Measurements from ENCODE around the gene OR51L1.

OR51L1 gene

DNA sequence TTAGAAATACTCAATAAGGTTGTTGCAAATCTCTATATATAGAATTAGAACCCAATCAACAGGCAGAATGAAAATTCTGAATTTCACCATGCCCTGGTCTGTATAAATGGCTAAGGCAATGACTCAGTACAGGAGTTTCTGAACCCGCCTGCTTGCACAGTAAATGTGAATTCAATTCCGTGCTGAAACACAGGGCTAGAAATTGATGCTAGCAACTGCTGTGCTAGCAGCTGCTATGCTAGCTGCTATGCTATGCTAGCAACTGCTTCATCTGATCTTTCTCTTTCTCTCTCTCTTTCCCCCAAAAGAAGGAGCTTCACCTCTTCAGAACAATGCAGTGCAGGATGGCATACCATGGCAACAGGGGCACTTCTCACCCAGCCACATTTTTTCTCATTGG lies 42.0 kb downstream of the OR51L1 start:
- no peaks in the 10 kb centered on the region for H3K36me3 ChIP-seq
- TF ChIP-seq, protein P1, sequence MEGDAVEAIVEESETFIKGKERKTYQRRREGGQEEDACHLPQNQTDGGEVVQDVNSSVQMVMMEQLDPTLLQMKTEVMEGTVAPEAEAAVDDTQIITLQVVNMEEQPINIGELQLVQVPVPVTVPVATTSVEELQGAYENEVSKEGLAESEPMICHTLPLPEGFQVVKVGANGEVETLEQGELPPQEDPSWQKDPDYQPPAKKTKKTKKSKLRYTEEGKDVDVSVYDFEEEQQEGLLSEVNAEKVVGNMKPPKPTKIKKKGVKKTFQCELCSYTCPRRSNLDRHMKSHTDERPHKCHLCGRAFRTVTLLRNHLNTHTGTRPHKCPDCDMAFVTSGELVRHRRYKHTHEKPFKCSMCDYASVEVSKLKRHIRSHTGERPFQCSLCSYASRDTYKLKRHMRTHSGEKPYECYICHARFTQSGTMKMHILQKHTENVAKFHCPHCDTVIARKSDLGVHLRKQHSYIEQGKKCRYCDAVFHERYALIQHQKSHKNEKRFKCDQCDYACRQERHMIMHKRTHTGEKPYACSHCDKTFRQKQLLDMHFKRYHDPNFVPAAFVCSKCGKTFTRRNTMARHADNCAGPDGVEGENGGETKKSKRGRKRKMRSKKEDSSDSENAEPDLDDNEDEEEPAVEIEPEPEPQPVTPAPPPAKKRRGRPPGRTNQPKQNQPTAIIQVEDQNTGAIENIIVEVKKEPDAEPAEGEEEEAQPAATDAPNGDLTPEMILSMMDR (IDR thresholded peaks at IDR 0.05) = no peak
- intact Hi-C loops (cut with DNase I; ENCODE audit: low total_unique reads) = no loop called here

DNA sequence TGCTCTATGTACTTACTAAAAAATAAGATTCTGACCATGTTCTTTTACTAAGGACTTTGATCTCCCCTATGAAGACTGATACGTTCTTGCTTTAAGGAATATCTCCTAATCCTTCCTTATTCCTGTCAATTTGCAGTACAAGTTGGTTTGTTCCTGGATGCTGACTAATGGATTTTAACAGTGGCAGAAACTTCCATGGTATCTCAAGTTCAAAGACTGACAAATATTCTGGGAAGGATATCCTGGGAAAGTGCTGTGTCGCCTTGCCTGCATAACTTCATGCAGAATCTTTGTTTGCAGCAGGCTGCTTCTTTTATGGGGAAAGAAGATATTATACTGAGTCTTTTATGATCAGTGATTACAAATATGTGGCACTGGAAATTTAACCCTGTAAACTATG lies 43.3 kb downstream of the OR51L1 start:
- intact Hi-C loops (cut with DNase I; ENCODE audit: low total_unique reads) = no loop called here
- TF ChIP-seq, protein P1 (IDR thresholded peaks at IDR 0.05) = no peak
- H3K36me3 ChIP-seq = no peaks in the 10 kb centered on the region
- H3K27ac ChIP-seq = no peak overlapping the region
- no peaks in the 10 kb centered on the region for H3K9me3 ChIP-seq
- no peak overlapping the region for H3K4me3 ChIP-seq
- no peaks in the 10 kb centered on the region for H3K4me1 ChIP-seq
- no peak for DNase-seq
- H3K27me3 ChIP-seq = no peaks in the 10 kb centered on the region

More for the DNA sequence above, 42.0 kb downstream of the OR51L1 start:
- DNase-seq = no peak
- Histone ChIP-seq H3K4me1 (no peaks in the 10 kb centered on the region), H3K4me3 (no peak overlapping the region), H3K27ac (no peak overlapping the region), H3K27me3 (no peaks in the 10 kb centered on the region), H3K9me3 (no peaks in the 10 kb centered on the region)

DNA sequence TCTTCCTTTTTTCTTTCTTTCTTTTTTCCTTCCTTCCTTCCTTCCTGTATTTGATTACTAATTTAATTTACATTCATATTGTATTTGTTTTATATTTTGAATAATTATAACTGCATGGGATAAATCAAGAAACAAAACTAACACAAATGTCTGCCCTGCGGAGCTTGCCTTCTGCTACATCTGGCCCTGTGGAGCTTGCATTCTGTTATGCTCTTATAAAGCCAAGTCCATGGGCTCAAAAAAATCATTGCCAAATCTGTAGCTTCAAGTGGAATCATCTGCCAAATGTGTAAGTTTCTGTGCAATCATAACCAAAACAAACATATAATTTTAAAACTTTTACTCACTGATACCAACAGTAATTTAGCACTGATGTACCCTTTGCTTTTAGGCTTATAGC lies 43.7 kb downstream of the OR51L1 start:
- TF ChIP-seq, protein P1 (IDR thresholded peaks at IDR 0.05) = no peak
- Histone ChIP-seq H3K4me1 (no peaks in the 10 kb centered on the region), H3K27ac (no peak overlapping the region), H3K27me3 (no peaks in the 10 kb centered on the region), H3K36me3 (no peaks in the 10 kb centered on the region), H3K9me3 (no peaks in the 10 kb centered on the region), H3K4me3 (no peak overlapping the region)
- DNase-seq = no peak
- intact Hi-C loops (cut with DNase I; ENCODE audit: low total_unique reads) = no loop called here

DNA sequence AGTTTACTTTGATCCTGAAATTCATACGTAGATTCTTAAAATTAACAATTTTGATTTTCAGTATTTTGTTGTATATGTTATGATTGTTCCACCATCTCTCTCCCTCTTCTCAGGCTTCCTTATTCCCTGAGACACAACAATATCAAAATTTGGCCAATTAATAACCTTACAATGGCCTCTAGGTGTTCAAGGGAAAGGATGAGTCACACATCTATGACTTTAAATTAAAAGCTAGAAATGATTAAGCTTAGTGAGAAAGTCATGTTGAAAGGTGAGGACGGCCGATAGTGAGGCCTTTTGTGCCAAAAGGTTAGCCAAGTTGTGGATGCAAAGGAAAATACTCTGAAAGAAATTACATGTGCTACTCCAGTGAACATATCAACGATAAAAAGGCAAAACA lies 46.2 kb downstream of the OR51L1 start:
- Histone ChIP-seq H3K4me3 (no peak overlapping the region), H3K36me3 (no peaks in the 10 kb centered on the region), H3K4me1 (no peaks in the 10 kb centered on the region), H3K27me3 (no peaks in the 10 kb centered on the region), H3K27ac (no peak overlapping the region), H3K9me3 (no peaks in the 10 kb centered on the region)
- TF ChIP-seq, protein P1 (IDR thresholded peaks at IDR 0.05) = no peak
- intact Hi-C loops (cut with DNase I; ENCODE audit: low total_unique reads) = no loop called here
- DNase-seq = no peak

DNA sequence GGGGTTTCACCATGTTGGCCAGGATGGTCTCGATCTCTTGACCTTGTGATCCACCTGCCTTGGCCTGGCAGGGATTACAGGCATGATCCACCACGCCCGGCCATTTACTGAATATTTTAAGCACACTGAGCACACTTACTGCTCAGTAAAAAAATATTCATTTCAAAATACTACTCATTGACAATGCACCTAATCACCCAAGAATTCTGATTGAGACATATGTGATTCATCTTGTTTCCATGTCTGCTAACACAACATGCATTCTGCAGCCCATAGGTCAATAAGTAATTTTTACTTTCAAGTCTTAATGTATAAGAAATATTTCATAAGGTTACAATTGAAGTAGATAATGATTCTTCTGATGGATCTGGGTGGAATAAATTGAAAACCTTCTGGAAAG lies 47.4 kb downstream of the OR51L1 start:
- intact Hi-C loops (cut with DNase I; ENCODE audit: low total_unique reads) = no loop called here
- no peak for DNase-seq
- no peaks in the 10 kb centered on the region for H3K4me1 ChIP-seq
- H3K4me3 ChIP-seq = no peak overlapping the region
- no peaks in the 10 kb centered on the region for H3K9me3 ChIP-seq
- no peaks in the 10 kb centered on the region for H3K36me3 ChIP-seq
- no peak overlapping the region for H3K27ac ChIP-seq
- no peaks in the 10 kb centered on the region for H3K27me3 ChIP-seq
- TF ChIP-seq, protein P1 (IDR thresholded peaks at IDR 0.05) = no peak

DNA sequence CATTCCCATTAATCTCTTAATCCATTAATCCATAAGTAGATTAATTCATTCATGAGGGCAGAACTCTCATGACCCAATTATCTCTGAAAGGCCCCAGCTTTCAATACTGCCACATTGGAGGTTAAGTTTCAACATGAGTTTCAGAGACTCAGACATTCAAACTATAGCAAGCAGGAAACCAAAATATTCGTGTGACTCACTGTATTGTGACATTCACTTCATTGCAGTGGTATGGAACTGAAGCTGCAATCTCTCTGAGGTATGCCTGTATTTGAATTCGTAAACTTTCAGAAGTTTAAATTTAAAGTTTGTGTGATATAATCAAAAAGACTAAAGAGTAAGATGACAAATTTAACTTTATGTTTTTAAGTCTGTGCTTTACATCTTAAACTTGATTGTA lies 48.7 kb downstream of the OR51L1 start:
- H3K27me3 ChIP-seq = no peaks in the 10 kb centered on the region
- no peak for DNase-seq
- no peak overlapping the region for H3K4me3 ChIP-seq
- intact Hi-C loops (cut with DNase I; ENCODE audit: low total_unique reads) = no loop called here
- TF ChIP-seq, protein P1 (IDR thresholded peaks at IDR 0.05) = no peak
- H3K27ac ChIP-seq = no peak overlapping the region
- no peaks in the 10 kb centered on the region for H3K4me1 ChIP-seq
- no peaks in the 10 kb centered on the region for H3K9me3 ChIP-seq
- no peaks in the 10 kb centered on the region for H3K36me3 ChIP-seq

Data from tibial artery (tissue), 4 donors.